Measurements from ENCODE around the gene CCDC183.
"Not testable (repeated sequence)": the region's sequence is repeated elsewhere in the genome, so short reads cannot be mapped to it uniquely, and the experiment has no call there.

Gene CCDC183

DNA sequence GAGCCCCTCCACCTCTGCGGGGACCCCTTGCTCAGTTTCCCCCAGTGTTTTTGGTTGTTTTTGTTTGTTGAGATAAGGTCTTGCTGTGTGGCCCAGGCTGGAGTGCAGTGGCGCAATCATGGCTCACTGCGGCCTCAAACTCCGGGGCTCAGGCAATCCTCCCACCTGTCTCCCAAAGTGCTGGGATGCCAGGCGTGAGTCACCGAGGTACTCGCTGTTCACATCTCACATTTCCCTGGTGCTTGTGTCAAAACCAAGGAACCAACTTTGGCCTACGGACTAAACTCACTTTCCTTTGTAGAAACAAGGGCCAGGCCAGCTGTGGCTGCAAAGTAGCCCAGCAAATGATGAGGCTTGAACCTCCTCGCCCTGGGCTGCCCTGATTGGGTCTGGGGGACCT lies 36.4 kb downstream of the CCDC183 start:
- Histone ChIP-seq H2AFZ (ENCODE audit: low read length) (no peak overlapping the region), H3K27me3 (replicated peaks; ENCODE audit: insufficient read depth, low read length) (no peaks in the 10 kb centered on the region), H3K4me1 (ENCODE audit: low read length) (no peaks in the 10 kb centered on the region), H4K20me1 (ENCODE audit: insufficient read depth, low read length) (no peaks in the 10 kb centered on the region), H3K9ac (ENCODE audit: low read length) (no peak overlapping the region), H3K27ac (ENCODE audit: low read length) (no peak overlapping the region), H3K9me3 (replicated peaks; ENCODE audit: insufficient read depth, low read length) (no peaks in the 10 kb centered on the region), H3K4me2 (ENCODE audit: low read depth, low read length) (no peak overlapping the region), H3F3A (ENCODE audit: insufficient read depth, low read length) (no peaks in the 10 kb centered on the region), H3K9me2 (replicated peaks; ENCODE audit: insufficient read depth, low read length) (no peaks in the 10 kb centered on the region), H3K36me3 (replicated peaks; ENCODE audit: insufficient read depth, low read length) (no peaks in the 10 kb centered on the region), H3K4me3 (ENCODE audit: low read length) (no peak overlapping the region), H3K79me2 (ENCODE audit: low read length) (no peaks in the 10 kb centered on the region)
- TF ChIP-seq EZH2 (optimal IDR thresholded peaks at IDR 0.05; ENCODE audit: low read depth, low read length) (no peak), EZH2phosphoT487 (IDR thresholded peaks at IDR 0.05; ENCODE audit: low read length) (no peak)
- TF ChIP-seq, protein P1, sequence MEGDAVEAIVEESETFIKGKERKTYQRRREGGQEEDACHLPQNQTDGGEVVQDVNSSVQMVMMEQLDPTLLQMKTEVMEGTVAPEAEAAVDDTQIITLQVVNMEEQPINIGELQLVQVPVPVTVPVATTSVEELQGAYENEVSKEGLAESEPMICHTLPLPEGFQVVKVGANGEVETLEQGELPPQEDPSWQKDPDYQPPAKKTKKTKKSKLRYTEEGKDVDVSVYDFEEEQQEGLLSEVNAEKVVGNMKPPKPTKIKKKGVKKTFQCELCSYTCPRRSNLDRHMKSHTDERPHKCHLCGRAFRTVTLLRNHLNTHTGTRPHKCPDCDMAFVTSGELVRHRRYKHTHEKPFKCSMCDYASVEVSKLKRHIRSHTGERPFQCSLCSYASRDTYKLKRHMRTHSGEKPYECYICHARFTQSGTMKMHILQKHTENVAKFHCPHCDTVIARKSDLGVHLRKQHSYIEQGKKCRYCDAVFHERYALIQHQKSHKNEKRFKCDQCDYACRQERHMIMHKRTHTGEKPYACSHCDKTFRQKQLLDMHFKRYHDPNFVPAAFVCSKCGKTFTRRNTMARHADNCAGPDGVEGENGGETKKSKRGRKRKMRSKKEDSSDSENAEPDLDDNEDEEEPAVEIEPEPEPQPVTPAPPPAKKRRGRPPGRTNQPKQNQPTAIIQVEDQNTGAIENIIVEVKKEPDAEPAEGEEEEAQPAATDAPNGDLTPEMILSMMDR (IDR thresholded peaks at IDR 0.05; ENCODE audit: low read length) = no peak
- DNase-seq = no peak

DNA sequence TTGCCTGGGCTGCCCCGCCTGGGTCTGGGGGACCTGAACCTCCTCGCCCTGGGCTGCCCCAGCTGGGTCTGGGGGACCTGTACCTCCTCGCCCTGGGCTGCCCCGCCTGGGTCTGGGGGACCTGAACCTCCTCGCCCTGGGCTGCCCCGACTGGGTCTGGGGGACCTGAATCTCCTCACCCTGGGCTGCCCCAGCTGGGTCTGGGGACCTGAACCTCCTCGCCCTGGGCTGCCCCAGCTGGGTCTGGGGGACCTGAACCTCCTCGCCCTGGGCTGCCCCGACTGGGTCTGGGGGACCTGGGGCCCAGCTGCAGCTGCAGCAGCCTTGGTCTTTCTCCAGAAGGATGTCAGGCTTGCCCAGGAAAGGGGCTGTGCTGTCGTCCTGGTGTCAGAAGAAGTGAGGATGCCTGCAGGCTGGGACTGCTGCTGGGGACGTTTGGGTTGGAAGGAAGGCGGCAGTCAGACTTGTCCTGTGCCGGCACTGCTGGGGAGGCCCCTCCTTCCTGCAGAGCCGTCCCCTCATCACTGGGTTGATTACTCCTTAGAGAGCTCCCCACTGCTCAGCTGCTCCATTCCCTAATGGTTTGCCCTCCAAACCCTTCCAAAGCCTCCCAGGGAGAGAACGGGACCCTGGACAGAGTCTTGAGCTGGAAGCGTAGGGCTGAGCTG lies 37.4 kb downstream of the CCDC183 start:
- DNase-seq; H3K4me2 ChIP-seq (ENCODE audit: low read depth, low read length); H3K36me3 ChIP-seq (replicated peaks; ENCODE audit: insufficient read depth, low read length); H3K9me2 ChIP-seq (replicated peaks; ENCODE audit: insufficient read depth, low read length); H3K4me3 ChIP-seq (ENCODE audit: low read length); H3K4me1 ChIP-seq (ENCODE audit: low read length); H3K27me3 ChIP-seq (replicated peaks; ENCODE audit: insufficient read depth, low read length); H2AFZ ChIP-seq (ENCODE audit: low read length); H3K9me3 ChIP-seq (replicated peaks; ENCODE audit: insufficient read depth, low read length); H3K9ac ChIP-seq (ENCODE audit: low read length); H3K79me2 ChIP-seq (ENCODE audit: low read length); H3K27ac ChIP-seq (ENCODE audit: low read length); H4K20me1 ChIP-seq (ENCODE audit: insufficient read depth, low read length); H3F3A ChIP-seq (ENCODE audit: insufficient read depth, low read length): not testable (repeated sequence)

DNA sequence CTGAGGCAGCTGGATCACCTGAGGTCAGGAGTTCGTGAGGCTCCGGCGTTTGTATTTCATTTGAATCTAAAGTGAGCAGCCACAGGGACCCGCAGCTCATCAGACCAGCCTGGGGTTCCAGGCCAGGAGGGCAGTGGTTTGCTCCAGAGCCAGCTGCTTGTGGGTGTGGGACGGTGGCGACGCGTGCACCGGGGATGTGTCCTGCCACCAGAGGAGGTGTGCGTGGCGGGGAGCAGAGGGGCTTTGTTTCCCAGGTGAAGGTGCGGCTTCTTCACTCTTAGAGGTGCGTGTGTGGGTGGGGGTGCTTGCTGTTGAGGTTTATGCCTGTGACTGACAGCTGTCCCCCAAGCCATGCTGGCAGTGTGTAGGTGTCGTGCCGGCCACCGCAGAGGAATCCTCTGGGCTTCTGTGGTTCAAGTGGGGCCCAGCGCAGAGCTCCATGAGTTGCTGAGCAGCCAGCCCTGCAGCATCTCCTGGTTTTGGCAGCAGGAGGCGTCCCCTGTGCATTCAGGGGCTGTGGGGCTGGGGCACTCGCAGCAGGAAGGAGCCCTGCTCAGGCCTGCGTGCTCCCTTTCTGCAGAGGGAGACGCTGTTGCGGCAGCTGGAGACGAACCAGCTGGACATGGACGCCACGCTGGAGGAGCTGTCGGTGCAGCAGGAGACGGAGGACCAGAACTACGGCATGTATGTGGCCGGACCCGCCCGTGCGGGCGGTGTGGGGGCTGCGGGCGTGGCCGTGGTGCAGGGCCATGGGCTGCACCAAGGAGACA lies 39.2 kb downstream of the CCDC183 start:
- Histone ChIP-seq H2AFZ (ENCODE audit: low read length) (no peak overlapping the region), H3K4me3 (ENCODE audit: low read length) (no peak overlapping the region), H3K79me2 (ENCODE audit: low read length) (no peaks in the 10 kb centered on the region), H3K9me3 (replicated peaks; ENCODE audit: insufficient read depth, low read length) (no peaks in the 10 kb centered on the region), H3K27me3 (replicated peaks; ENCODE audit: insufficient read depth, low read length) (no peaks in the 10 kb centered on the region), H3K36me3 (replicated peaks; ENCODE audit: insufficient read depth, low read length) (no peaks in the 10 kb centered on the region), H3K27ac (ENCODE audit: low read length) (no peak overlapping the region), H3K4me2 (ENCODE audit: low read depth, low read length) (no peak overlapping the region), H3K9me2 (replicated peaks; ENCODE audit: insufficient read depth, low read length) (no peaks in the 10 kb centered on the region), H3F3A (ENCODE audit: insufficient read depth, low read length) (no peaks in the 10 kb centered on the region), H3K9ac (ENCODE audit: low read length) (no peak overlapping the region), H4K20me1 (ENCODE audit: insufficient read depth, low read length) (no peaks in the 10 kb centered on the region), H3K4me1 (ENCODE audit: low read length) (no peaks in the 10 kb centered on the region)
- TF ChIP-seq EZH2phosphoT487 (IDR thresholded peaks at IDR 0.05; ENCODE audit: low read length) (no peak), EZH2 (optimal IDR thresholded peaks at IDR 0.05; ENCODE audit: low read depth, low read length) (no peak)
- TF ChIP-seq, protein P1 (IDR thresholded peaks at IDR 0.05; ENCODE audit: low read length) = no peak
- no peak for DNase-seq
